GM19240 (cell line): Measurements from ENCODE around the gene IKZF1.

Experiments used
- DNase-seq: peaks from one replicate; pipeline ENCODE4 v3.0.0; 2011; ENCODE audit warnings: low spot score; ENCODE audit not compliant: insufficient read length

The IKZF1 gene

GRCh38 chr7:50405221-50405620 is 100.7 kb downstream of the IKZF1 start:
- DNase-seq: no peak

GRCh38 chr7:50406935-50407334 is 102.4 kb downstream of the IKZF1 start:
- DNase-seq: no peak

- no peak for DNase-seq
Measured at GRCh38 chr7:50409856-50410745, 105.6 kb downstream of the IKZF1 start.

GRCh38 chr7:50411332-50411731 is 106.8 kb downstream of the IKZF1 start:
- no peak for DNase-seq

- DNase-seq: no peak
Measured at GRCh38 chr7:50412973-50413372, 108.5 kb downstream of the IKZF1 start.

GRCh38 chr7:50413561-50413960 is 109.0 kb downstream of the IKZF1 start:
- DNase-seq: no peak

- DNase-seq: no peak
Measured at GRCh38 chr7:50415844-50416364, 111.4 kb downstream of the IKZF1 start.

GRCh38 chr7:50416527-50417182 is 112.1 kb downstream of the IKZF1 start:
- no peak for DNase-seq

GRCh38 chr7:50418086-50418515 is 113.6 kb downstream of the IKZF1 start:
- DNase-seq: no peak

- no peak for DNase-seq
Measured at GRCh38 chr7:50418526-50419290, 114.2 kb downstream of the IKZF1 start.

GRCh38 chr7:50421043-50421442 is 116.5 kb downstream of the IKZF1 start:
- no peak for DNase-seq

GRCh38 chr7:50422858-50423257 is 118.3 kb downstream of the IKZF1 start:
- no peak for DNase-seq

- no peak for DNase-seq
Measured at GRCh38 chr7:50423860-50424259, 119.3 kb downstream of the IKZF1 start.

GRCh38 chr7:50425318-50425717 is 120.8 kb downstream of the IKZF1 start:
- DNase-seq: no peak

- no peak for DNase-seq
Measured at GRCh38 chr7:50426280-50427045, 121.9 kb downstream of the IKZF1 start.

GRCh38 chr7:50427518-50427917 is 123.0 kb downstream of the IKZF1 start:
- no peak for DNase-seq

GRCh38 chr7:50428911-50429310 is 124.4 kb downstream of the IKZF1 start:
- no peak for DNase-seq

GRCh38 chr7:50431316-50431715 is 126.8 kb downstream of the IKZF1 start:
- no peak for DNase-seq

GRCh38 chr7:50431722-50432305 is 127.3 kb downstream of the IKZF1 start:
- DNase-seq: no peak

- no peak for DNase-seq
Measured at GRCh38 chr7:50436133-50436806, 131.8 kb downstream of the IKZF1 start.
